Measurements from ENCODE around the gene TNFRSF18.

The TNFRSF18 gene

GRCh38 chr1:1240348-1240732 lies 33.9 kb upstream of the TNFRSF18 start:
- no peak for DNase-seq

GRCh38 chr1:1239614-1240347 lies 33.4 kb upstream of the TNFRSF18 start:
- DNase-seq = no peak

- no peak for DNase-seq
Measured at GRCh38 chr1:1239227-1239613, 32.8 kb upstream of the TNFRSF18 start.

- no peak for DNase-seq
Measured at GRCh38 chr1:1238702-1239178, 32.3 kb upstream of the TNFRSF18 start.

- DNase-seq = no peak
Measured at GRCh38 chr1:1237874-1238701, 31.7 kb upstream of the TNFRSF18 start.

- DNase-seq = no peak
Measured at GRCh38 chr1:1236945-1237873, 30.8 kb upstream of the TNFRSF18 start.

GRCh38 chr1:1236176-1236763 lies 29.9 kb upstream of the TNFRSF18 start:
- no peak for DNase-seq

GRCh38 chr1:1235016-1235744 lies 28.8 kb upstream of the TNFRSF18 start:
- no peak for DNase-seq

GRCh38 chr1:1234180-1234808 lies 27.9 kb upstream of the TNFRSF18 start:
- no peak for DNase-seq

- DNase-seq = no peak
Measured at GRCh38 chr1:1233567-1233892, 27.1 kb upstream of the TNFRSF18 start.

GRCh38 chr1:1232796-1233566 lies 26.6 kb upstream of the TNFRSF18 start:
- no peak for DNase-seq

- DNase-seq = no peak
Measured at GRCh38 chr1:1232208-1232795, 25.9 kb upstream of the TNFRSF18 start, which contains the start of gene B3GALT6. Gene B3GALT6, plus strand, starts transcription at chr1:1232237. Its CDS starts 42 bp downstream, at chr1:1232279.

GRCh38 chr1:1231400-1232207 lies 25.2 kb upstream of the TNFRSF18 start, which contains the start of gene SDF4:
Gene SDF4, minus strand, starts transcription at chr1:1232001. Its CDS starts 3,229 bp downstream, at chr1:1228772.
- peak; percentile 94 for DNase-seq

GRCh38 chr1:1230656-1231399 lies 24.4 kb upstream of the TNFRSF18 start:
- no peak for DNase-seq

- no peak for DNase-seq
Measured at GRCh38 chr1:1229770-1230169, 23.4 kb upstream of the TNFRSF18 start.

GRCh38 chr1:1228596-1229321 lies 22.4 kb upstream of the TNFRSF18 start:
- DNase-seq = no peak

- no peak for DNase-seq
Measured at GRCh38 chr1:1228187-1228586, 21.8 kb upstream of the TNFRSF18 start.

GRCh38 chr1:1227386-1227785 lies 21.0 kb upstream of the TNFRSF18 start:
- no peak for DNase-seq
